ENCODE results near the gene PURA. TPM values are rescaled to one million over a fixed set of nuclear protein-coding genes. Genes with fewer than 3 reads are reported as not detected.

The PURA gene
- polyA plus RNA-seq, 2 of the 4 experiments (the other 2 are of a cell fraction), result 4.5 to 12.7 TPM

DNA sequence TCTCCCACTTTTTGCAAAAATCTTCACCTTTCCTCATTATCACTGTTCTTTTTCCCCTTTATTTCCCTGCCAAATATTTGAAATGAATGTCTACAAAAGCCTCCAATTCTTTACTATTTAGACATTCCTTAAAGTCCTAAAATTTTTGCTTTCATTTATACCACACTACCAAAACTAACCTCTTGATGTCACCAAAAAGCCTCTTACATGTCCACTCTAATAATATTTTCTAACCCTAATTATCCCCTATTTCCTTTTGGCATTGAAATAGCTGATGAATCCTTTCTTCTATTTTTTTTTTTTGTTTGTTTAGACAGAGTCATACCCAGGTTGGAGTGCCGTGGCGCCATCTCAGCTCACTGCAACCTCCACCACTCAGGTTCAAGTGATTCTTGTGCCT is 38.5 kb upstream of the PURA start:
- WGBS (ENCODE audit: missing lambda C conversion rate), result 3% methylated on average over 2 of the region's 2 CpGs
- DNase-seq (ENCODE audit: low read depth in 1 of 2, low spot score in 1 of 2) (no peak), ATAC-seq (peak in 1 of 2 experiments; percentile 50; a peak in 3 of 6 replicates), FAIRE-seq (no peak)
- ChIA-PET CTCF (interaction anchor here (0.9 to 9.5 kb wide), 7 partner anchors 9 to 220 kb away, joined by 3 to 149 read pairs (median 6); partner anchors contain the start of gene NRG2), POLR2A (no interaction called here)
- TF ChIP-seq JUNB (IDR thresholded peaks at IDR 0.05) (no peak), RNF2 (IDR thresholded peaks at IDR 0.05; ENCODE audit: borderline replicate concordance, low read depth) (no peak), RAD21 (conservative IDR thresholded peaks at IDR 0.05 in 1 of 2, IDR thresholded peaks at IDR 0.05 in 1 of 2) (peak; percentile 20 to 42; a peak in 2 of 5 replicates), SMC3 (IDR thresholded peaks at IDR 0.05) (0 out of 3 replicates have a peak, but pooled peaks have one; percentile 17), HDAC2 (IDR thresholded peaks at IDR 0.05) (no peak)
- TF ChIP-seq, protein P1, sequence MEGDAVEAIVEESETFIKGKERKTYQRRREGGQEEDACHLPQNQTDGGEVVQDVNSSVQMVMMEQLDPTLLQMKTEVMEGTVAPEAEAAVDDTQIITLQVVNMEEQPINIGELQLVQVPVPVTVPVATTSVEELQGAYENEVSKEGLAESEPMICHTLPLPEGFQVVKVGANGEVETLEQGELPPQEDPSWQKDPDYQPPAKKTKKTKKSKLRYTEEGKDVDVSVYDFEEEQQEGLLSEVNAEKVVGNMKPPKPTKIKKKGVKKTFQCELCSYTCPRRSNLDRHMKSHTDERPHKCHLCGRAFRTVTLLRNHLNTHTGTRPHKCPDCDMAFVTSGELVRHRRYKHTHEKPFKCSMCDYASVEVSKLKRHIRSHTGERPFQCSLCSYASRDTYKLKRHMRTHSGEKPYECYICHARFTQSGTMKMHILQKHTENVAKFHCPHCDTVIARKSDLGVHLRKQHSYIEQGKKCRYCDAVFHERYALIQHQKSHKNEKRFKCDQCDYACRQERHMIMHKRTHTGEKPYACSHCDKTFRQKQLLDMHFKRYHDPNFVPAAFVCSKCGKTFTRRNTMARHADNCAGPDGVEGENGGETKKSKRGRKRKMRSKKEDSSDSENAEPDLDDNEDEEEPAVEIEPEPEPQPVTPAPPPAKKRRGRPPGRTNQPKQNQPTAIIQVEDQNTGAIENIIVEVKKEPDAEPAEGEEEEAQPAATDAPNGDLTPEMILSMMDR (IDR thresholded peaks at IDR 0.05), result peak; percentile 38
- Histone ChIP-seq H3K4me2 (no peak overlapping the region), H3K9me3 (no peaks in the 10 kb centered on the region), H3K27ac (no peak overlapping the region), H3K4me3 (no peak overlapping the region), H3K4me1 (no peaks in the 10 kb centered on the region)

DNA sequence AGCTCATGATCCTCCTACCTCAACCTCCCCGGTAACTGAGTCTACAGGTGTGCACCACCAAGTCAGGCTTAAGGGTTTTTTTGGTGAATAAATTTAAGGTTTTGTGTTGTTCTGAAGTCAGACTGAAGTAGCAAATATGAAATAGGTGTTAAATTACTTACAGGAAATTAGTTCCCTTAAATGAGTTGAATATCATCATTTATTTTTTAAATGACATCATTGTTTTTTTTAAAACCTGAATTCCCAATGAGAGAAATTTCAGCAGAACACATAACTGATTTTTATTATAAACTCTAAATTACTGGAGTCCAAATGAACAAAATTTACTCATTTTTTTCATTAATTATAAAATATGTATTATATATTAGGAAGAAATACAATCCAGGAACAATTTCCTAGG is 37.8 kb upstream of the PURA start:
- TF ChIP-seq, protein P2, sequence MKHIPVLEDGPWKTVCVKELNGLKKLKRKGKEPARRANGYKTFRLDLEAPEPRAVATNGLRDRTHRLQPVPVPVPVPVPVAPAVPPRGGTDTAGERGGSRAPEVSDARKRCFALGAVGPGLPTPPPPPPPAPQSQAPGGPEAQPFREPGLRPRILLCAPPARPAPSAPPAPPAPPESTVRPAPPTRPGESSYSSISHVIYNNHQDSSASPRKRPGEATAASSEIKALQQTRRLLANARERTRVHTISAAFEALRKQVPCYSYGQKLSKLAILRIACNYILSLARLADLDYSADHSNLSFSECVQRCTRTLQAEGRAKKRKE (CRISPR knock-in tag; IDR thresholded peaks at IDR 0.05; ENCODE audit: low read depth), result no peak
- TF ChIP-seq BHLHE40 (IDR thresholded peaks at IDR 0.05; ENCODE audit: low read depth, low read length), result no peak
- TF ChIP-seq NFE2L2 (conservative IDR thresholded peaks at IDR 0.05; ENCODE audit: low read length), result no peak
- no peak for TF ChIP-seq GATA3 (IDR thresholded peaks at IDR 0.05; ENCODE audit: borderline replicate concordance)
- TF ChIP-seq SMC3 (IDR thresholded peaks at IDR 0.05), result no peak
- no peak for TF ChIP-seq MAZ (IDR thresholded peaks at IDR 0.05; ENCODE audit: borderline replicate concordance, low read depth, low read length)
- TF ChIP-seq ZSCAN20 (CRISPR knock-in tag; IDR thresholded peaks at IDR 0.05), result no peak
- TF ChIP-seq SREBF2 (IDR thresholded peaks at IDR 0.05), result no peak
- no peak for TF ChIP-seq TFCP2L1 (CRISPR knock-in tag; IDR thresholded peaks at IDR 0.05)
- ChIA-PET POLR2A (no interaction called here), CTCF (interaction anchor here (0.7 to 9.5 kb wide), 5 partner anchors 30 to 81 kb away, joined by 3 to 149 read pairs (median 13); partner anchors contain the start of genes NRG2 and PURA)
- no peak overlapping the region for H3K4me2 ChIP-seq
- 39% methylated on average over 1 of the region's 1 CpG for WGBS (ENCODE audit: missing lambda C conversion rate)
- no peaks in the 10 kb centered on the region for H3K9me3 ChIP-seq
- H3K4me1 ChIP-seq, result no peaks in the 10 kb centered on the region
- ATAC-seq, result no peak
- DNase-seq (ENCODE audit: low read depth in 1 of 2, low spot score in 1 of 2), result no peak
- H3K4me3 ChIP-seq, result no peak overlapping the region
- no peak overlapping the region for H3K27ac ChIP-seq
- FAIRE-seq, result no peak

DNA sequence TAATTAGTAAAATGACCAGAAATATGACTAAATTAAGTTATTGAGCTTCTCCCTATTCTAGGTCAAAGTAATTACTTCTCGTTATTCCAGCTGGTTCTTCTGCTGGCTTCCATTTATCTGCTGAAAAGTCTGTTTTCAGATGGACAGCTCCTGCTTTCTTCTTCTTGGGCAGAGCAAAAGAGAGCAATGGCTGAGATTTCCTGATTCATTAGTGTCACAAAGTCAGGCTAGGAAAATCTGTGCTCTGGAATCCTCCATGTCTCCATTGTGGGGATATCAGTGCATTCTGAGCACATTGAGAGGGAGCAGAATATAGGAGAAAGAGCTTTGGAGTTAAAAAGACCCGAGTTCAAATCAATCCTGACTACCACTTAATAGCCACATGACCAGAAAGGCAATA is 37.1 kb upstream of the PURA start:
- no peak for TF ChIP-seq PHF8 (IDR thresholded peaks at IDR 0.05; ENCODE audit: borderline replicate concordance, low read depth)
- TF ChIP-seq, protein P3, sequence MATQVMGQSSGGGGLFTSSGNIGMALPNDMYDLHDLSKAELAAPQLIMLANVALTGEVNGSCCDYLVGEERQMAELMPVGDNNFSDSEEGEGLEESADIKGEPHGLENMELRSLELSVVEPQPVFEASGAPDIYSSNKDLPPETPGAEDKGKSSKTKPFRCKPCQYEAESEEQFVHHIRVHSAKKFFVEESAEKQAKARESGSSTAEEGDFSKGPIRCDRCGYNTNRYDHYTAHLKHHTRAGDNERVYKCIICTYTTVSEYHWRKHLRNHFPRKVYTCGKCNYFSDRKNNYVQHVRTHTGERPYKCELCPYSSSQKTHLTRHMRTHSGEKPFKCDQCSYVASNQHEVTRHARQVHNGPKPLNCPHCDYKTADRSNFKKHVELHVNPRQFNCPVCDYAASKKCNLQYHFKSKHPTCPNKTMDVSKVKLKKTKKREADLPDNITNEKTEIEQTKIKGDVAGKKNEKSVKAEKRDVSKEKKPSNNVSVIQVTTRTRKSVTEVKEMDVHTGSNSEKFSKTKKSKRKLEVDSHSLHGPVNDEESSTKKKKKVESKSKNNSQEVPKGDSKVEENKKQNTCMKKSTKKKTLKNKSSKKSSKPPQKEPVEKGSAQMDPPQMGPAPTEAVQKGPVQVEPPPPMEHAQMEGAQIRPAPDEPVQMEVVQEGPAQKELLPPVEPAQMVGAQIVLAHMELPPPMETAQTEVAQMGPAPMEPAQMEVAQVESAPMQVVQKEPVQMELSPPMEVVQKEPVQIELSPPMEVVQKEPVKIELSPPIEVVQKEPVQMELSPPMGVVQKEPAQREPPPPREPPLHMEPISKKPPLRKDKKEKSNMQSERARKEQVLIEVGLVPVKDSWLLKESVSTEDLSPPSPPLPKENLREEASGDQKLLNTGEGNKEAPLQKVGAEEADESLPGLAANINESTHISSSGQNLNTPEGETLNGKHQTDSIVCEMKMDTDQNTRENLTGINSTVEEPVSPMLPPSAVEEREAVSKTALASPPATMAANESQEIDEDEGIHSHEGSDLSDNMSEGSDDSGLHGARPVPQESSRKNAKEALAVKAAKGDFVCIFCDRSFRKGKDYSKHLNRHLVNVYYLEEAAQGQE (IDR thresholded peaks at IDR 0.05), result peak; percentile 38; the same call in 1 of the 2 replicates
- no peak for TF ChIP-seq CBX8 (IDR thresholded peaks at IDR 0.05)
- TF ChIP-seq FOXS1 (CRISPR knock-in tag; IDR thresholded peaks at IDR 0.05), result no peak
- Histone ChIP-seq H3K4me1 (no peaks in the 10 kb centered on the region), H3K4me2 (no peak overlapping the region), H3K27ac (no peak overlapping the region), H3K4me3 (no peak overlapping the region), H3K9me3 (no peaks in the 10 kb centered on the region)
- POLR2A ChIA-PET, result no interaction called here
- DNase-seq (ENCODE audit: low read depth in 1 of 2, low spot score in 1 of 2) (no peak), FAIRE-seq (no peak), ATAC-seq (no peak)
- CTCF ChIA-PET, result interaction anchor here (0.7 to 9.5 kb wide), 4 partner anchors 37 to 81 kb away, joined by 3 to 149 read pairs (median 50); partner anchors contain the start of gene PURA
- 32% methylated on average over 2 of the region's 2 CpGs for WGBS (ENCODE audit: missing lambda C conversion rate)
